ENCODE data around the gene HIPK2. TPM values are rescaled to one million over a fixed set of nuclear protein-coding genes. Genes with fewer than 3 reads are reported as not detected.

HIPK2 gene
- total RNA-seq, 6 experiments from 2014 or later, result 48.5 to 68.0 (median 59.6) TPM

DNA sequence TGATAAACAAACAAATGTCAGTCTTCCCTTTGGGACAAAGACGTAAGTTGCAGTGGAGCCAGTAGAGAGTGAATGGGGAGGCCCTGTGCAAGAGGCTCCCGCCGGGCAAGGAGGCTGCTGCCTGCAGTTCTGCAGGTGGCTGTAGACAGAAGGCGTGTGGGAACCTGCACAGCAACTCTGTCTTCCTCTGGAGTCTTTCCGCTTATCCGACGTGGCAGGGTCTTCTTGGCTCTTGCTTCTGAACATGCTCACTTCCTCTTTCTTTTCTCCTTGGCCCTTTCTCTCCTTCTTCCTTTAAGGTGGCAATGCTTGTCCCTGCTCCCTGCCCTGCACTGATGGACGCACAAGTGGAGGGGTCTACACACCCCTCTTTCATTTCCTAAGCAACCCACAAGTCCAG lies 122.5 kb downstream of the HIPK2 start:
- peaks cover 0 to 79% (median 45%) of the 10 kb centered on the region in 4 donors for H3K4me1 ChIP-seq
- ATAC-seq, result no peak

DNA sequence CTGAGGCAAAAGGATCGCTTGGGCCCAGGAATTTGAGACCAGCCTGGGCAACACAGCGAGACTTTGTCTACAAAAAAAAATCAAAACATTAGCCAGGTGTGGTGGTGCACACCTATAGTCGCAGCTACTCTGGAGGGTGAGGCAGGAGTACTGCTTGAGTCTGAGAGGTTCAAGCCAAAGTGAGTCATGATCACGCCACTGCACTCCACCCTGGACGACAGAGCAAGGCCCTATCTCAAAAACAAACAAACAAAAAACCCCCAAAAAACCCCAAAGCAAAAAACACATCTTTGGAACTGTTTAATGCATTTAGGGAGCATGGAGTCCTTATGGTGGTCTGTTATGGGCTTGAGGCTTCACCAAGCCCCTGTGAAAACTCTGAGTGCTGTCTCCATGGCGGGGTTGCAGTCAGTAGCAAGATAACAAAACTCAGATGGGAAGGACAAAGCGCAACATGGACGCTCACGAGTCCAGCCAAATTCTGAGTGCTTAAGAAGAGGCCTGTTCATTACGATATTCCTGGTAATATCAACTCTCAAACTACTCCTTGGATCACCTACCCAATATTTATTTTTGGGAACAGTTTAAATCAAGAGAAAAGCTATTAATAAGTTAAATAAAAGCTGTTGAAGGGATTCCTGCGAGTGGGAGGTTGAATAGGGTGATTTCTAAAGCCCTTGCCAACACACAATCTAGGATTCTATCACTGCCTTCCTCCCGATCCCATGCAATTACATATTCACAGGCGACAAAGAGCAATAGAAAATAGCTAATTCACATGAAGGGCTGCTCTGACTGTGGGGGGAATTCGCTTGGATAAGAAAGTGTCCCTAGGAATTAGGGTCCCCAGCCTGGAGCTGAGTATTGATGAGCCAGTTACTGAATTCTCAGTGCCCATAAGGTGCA lies 123.3 kb downstream of the HIPK2 start:
- peaks cover 0 to 79% (median 43%) of the 10 kb centered on the region in 4 donors for H3K4me1 ChIP-seq
- H3K9me3 ChIP-seq, result no peaks in the 10 kb centered on the region
- DNase-seq (no peak), ATAC-seq (peak; percentile 12 to 42 (median 26))
- H3K27ac ChIP-seq, result peak overlapping the region; percentile 37 to 62 (median 53)
- no peaks in the 10 kb centered on the region for H3K36me3 ChIP-seq
- intact Hi-C loops (cut with DNase I), result no loop called here
- H3K27me3 ChIP-seq, result no peaks in the 10 kb centered on the region
- H3K4me3 ChIP-seq, result no peak overlapping the region
- 25% methylated on average over 10 of the region's 14 CpGs for WGBS (ENCODE audit: insufficient coverage, low coverage, low lambda C conversion rate, missing lambda C conversion rate)
- TF ChIP-seq, protein P1, sequence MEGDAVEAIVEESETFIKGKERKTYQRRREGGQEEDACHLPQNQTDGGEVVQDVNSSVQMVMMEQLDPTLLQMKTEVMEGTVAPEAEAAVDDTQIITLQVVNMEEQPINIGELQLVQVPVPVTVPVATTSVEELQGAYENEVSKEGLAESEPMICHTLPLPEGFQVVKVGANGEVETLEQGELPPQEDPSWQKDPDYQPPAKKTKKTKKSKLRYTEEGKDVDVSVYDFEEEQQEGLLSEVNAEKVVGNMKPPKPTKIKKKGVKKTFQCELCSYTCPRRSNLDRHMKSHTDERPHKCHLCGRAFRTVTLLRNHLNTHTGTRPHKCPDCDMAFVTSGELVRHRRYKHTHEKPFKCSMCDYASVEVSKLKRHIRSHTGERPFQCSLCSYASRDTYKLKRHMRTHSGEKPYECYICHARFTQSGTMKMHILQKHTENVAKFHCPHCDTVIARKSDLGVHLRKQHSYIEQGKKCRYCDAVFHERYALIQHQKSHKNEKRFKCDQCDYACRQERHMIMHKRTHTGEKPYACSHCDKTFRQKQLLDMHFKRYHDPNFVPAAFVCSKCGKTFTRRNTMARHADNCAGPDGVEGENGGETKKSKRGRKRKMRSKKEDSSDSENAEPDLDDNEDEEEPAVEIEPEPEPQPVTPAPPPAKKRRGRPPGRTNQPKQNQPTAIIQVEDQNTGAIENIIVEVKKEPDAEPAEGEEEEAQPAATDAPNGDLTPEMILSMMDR (IDR thresholded peaks at IDR 0.05), result no peak
- TF ChIP-seq POLR2A (IDR thresholded peaks at IDR 0.05), result no peak

More for the DNA sequence above, 122.5 kb downstream of the HIPK2 start:
- DNase-seq, result no peak
- Histone ChIP-seq H3K27me3 (no peaks in the 10 kb centered on the region), H3K27ac (peak overlapping the region in 2 of 3 donors; percentile 8 to 62), H3K4me3 (no peak overlapping the region), H3K36me3 (no peaks in the 10 kb centered on the region), H3K9me3 (no peaks in the 10 kb centered on the region)
- intact Hi-C loops (cut with DNase I), result no loop called here
- 57% methylated on average over 5 of the region's 8 CpGs for WGBS (ENCODE audit: insufficient coverage, low coverage, low lambda C conversion rate, missing lambda C conversion rate)
- TF ChIP-seq, protein P1 (IDR thresholded peaks at IDR 0.05), result no peak
- no peak for TF ChIP-seq POLR2A (IDR thresholded peaks at IDR 0.05)

DNA sequence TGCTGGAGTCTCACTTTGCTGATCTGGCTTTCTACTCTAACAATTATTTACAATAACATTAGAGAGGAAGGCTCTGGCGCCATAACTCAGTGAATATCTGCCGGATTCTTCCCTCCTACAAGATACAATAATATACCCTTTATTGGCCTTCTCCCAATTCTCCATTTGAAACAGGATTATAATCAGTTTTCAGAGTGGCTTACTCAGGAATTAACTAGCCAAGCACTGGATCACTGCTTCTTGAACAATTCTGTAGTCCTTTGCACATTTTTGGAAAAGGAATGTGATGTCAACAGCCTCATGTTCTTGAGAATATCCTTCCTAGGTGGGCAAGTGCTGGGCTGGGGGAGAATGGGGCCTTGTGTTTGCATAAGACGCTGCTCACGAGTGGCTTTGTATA lies 125.9 kb downstream of the HIPK2 start:
- H3K27ac ChIP-seq, result peak overlapping the region; percentile 39 to 79 (median 64)
- 64% methylated on average over 2 of the region's 4 CpGs for WGBS (ENCODE audit: insufficient coverage, low coverage, low lambda C conversion rate, missing lambda C conversion rate)
- TF ChIP-seq, protein P1 (IDR thresholded peaks at IDR 0.05), result no peak
- TF ChIP-seq POLR2A (IDR thresholded peaks at IDR 0.05), result no peak
- ATAC-seq (no peak), DNase-seq (no peak)
- H3K27me3 ChIP-seq, result no peaks in the 10 kb centered on the region
- intact Hi-C loops (cut with DNase I), result no loop called here
- H3K9me3 ChIP-seq, result no peaks in the 10 kb centered on the region
- no peaks in the 10 kb centered on the region for H3K36me3 ChIP-seq
- H3K4me1 ChIP-seq, result peaks cover 0 to 79% (median 44%) of the 10 kb centered on the region in 4 donors
- no peak overlapping the region for H3K4me3 ChIP-seq

DNA sequence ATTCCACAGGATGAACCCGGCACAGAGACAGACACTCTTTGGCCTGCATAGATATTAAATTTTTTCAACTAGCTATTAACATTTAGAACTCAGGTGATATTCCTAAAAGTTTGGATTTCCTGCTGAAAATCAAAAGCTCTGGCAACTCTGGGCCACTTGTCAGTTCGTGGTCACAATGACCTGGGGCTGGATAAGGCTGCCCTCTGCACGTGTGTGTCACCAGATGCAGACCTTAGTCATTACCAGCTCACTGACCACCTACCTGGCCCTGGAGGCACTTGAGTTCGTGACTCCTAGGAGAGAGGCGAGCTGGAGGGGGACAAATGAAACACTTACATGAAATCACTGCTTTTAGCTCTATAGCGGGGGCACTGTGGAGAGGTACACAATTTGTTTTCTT lies 126.5 kb downstream of the HIPK2 start:
- intact Hi-C loops (cut with DNase I), result no loop called here
- Histone ChIP-seq H3K4me3 (no peak overlapping the region), H3K4me1 (peaks cover 0 to 84% (median 46%) of the 10 kb centered on the region in 4 donors), H3K27ac (peak overlapping the region; percentile 64 to 79 (median 74)), H3K9me3 (no peaks in the 10 kb centered on the region), H3K36me3 (no peaks in the 10 kb centered on the region), H3K27me3 (no peaks in the 10 kb centered on the region)
- DNase-seq (peak in 2 of 3 donors; percentile 57 to 65), ATAC-seq (peak; percentile 23 to 49 (median 36))
- TF ChIP-seq, protein P1 (IDR thresholded peaks at IDR 0.05), result no peak
- TF ChIP-seq POLR2A (IDR thresholded peaks at IDR 0.05), result no peak
- WGBS (ENCODE audit: insufficient coverage, low coverage, low lambda C conversion rate, missing lambda C conversion rate), result 30% methylated on average over 5 of the region's 6 CpGs
